Measurements from ENCODE around the gene TNFAIP2. TPM values are rescaled to one million over a fixed set of nuclear protein-coding genes. Genes with fewer than 3 reads are reported as not detected.

TNFAIP2 gene
- total and polyA plus RNA-seq, 2 experiments from 2014 or later = 9.9 to 14.1 TPM

DNA sequence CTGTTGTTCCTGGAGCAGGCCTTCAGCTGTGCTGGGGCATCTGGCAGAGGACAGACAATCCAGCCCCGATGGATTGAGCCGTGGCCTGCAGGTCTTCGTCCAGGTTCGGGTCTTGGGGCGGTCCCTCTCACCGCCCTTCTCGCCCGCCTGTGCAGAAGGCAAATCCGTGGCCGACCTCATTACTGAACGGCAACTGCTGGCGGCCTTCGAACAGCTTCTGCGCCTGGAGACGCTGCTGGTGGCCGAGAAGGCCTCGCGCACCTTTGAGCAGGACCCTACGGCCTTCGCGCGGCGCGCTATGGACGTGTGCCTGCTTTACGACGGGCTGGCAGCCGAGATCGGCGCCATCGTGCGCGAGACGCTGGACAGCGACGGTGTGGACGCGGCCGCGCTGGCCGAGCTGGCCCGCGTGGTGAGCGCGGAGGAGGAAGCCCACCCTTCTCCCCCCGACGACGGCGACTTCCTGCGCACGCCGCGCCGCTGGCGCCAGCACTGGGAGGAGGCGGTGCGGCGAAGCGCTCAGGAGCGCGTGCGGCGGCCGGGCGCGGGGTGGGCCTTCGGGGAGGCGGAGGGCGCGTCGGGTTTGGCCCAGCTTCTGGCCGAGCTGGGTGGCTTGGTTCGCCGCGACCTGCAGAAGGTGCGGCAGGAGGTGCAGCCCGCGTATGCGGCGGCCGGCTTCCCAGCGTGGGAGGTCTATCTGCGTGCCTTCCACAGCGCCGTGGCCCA lies 21.1 kb upstream of the TNFAIP2 start:
- peak overlapping the region; percentile 41; the same call in 1 of the 2 replicates for H3K4me3 ChIP-seq
- 0 out of 2 replicates have a peak, but pooled peaks cover 3% of the 10 kb centered on the region for H4K20me1 ChIP-seq (replicated peaks; ENCODE audit: insufficient read depth)
- H3K36me3 Mint-ChIP-seq (ENCODE audit: low read depth) = no peaks in the 10 kb centered on the region
- H3K4me2 ChIP-seq = peak overlapping the region; percentile 67
- peaks cover 64% of the 10 kb centered on the region for H3K27me3 Mint-ChIP-seq (ENCODE audit: insufficient read depth, low read depth, poor library complexity)
- H3K9me3 Mint-ChIP-seq = no peaks in the 10 kb centered on the region; the same call in 2 of the 3 replicates
- H3K4me1 Mint-ChIP-seq = peaks cover 12% of the 10 kb centered on the region; the same call in 2 of the 3 replicates
- peak overlapping the region; percentile 27; the same call in 1 of the 3 replicates for H3K4me3 Mint-ChIP-seq
- no peaks in the 10 kb centered on the region for H3K79me2 ChIP-seq (replicated peaks; ENCODE audit: insufficient read depth)
- H3K27ac Mint-ChIP-seq = no peak overlapping the region
- ATAC-seq (peak; percentile 15), DNase-seq (ENCODE audit: low spot score) (peak; percentile 66)
- H3K4me1 ChIP-seq (ENCODE audit: insufficient read depth) = peaks cover 9% of the 10 kb centered on the region
- peak; percentile 55 for TF ChIP-seq REST (IDR thresholded peaks at IDR 0.05; ENCODE audit: unreplicated experiment)
- TF ChIP-seq NANOG (IDR thresholded peaks at IDR 0.05; ENCODE audit: borderline replicate concordance) = no peak
- no peak for TF ChIP-seq ZNF331 (CRISPR knock-in tag; IDR thresholded peaks at IDR 0.05; ENCODE audit: low read depth)
- H3K9me2 ChIP-seq (ENCODE audit: insufficient read depth) = no peaks in the 10 kb centered on the region
- H2AFZ ChIP-seq = peak overlapping the region; percentile 86; the same call in 1 of the 2 replicates
- H3K27me3 ChIP-seq (ENCODE audit: insufficient read depth) = peaks cover 51% of the 10 kb centered on the region
- H3F3A ChIP-seq (replicated peaks; ENCODE audit: low read depth) = 0 out of 2 replicates have a peak, but pooled peaks cover 5% of the 10 kb centered on the region
- no peak overlapping the region for H3K27ac ChIP-seq (ENCODE audit: low read depth)
- no peaks in the 10 kb centered on the region for H3K36me3 ChIP-seq (ENCODE audit: insufficient read depth)

- peak overlapping the region; percentile 67 for H3K4me2 ChIP-seq
Measured at GRCh38 chr14:103102689-103103260, 20.5 kb upstream of the TNFAIP2 start.

More at GRCh38 chr14:103102689-103103260, 20.5 kb upstream of the TNFAIP2 start:
- ATAC-seq (peak; percentile 7), DNase-seq (ENCODE audit: low spot score) (peak; percentile 56)
- H4K20me1 ChIP-seq (replicated peaks; ENCODE audit: insufficient read depth) = 0 out of 2 replicates have a peak, but pooled peaks cover 3% of the 10 kb centered on the region
- no peaks in the 10 kb centered on the region for H3K79me2 ChIP-seq (replicated peaks; ENCODE audit: insufficient read depth)
- no peaks in the 10 kb centered on the region for H3K36me3 ChIP-seq (ENCODE audit: insufficient read depth)
- no peaks in the 10 kb centered on the region for H3K36me3 Mint-ChIP-seq (ENCODE audit: low read depth)
- H3K4me1 ChIP-seq (ENCODE audit: insufficient read depth) = peaks cover 9% of the 10 kb centered on the region
- H2AFZ ChIP-seq = peak overlapping the region; percentile 86; the same call in 1 of the 2 replicates
- no peak overlapping the region for H3K4me3 Mint-ChIP-seq
- 0 out of 2 replicates have a peak, but pooled peaks cover 5% of the 10 kb centered on the region for H3F3A ChIP-seq (replicated peaks; ENCODE audit: low read depth)
- H3K27ac Mint-ChIP-seq = no peak overlapping the region
- H3K4me3 ChIP-seq = peak overlapping the region; percentile 41
- H3K9me3 Mint-ChIP-seq = no peaks in the 10 kb centered on the region; the same call in 2 of the 3 replicates
- H3K9me2 ChIP-seq (ENCODE audit: insufficient read depth) = no peaks in the 10 kb centered on the region
- TF ChIP-seq ZNF331 (CRISPR knock-in tag; IDR thresholded peaks at IDR 0.05; ENCODE audit: low read depth) (no peak), EZH2 (IDR thresholded peaks at IDR 0.05; ENCODE audit: low read depth, unreplicated experiment) (peak; percentile 50)
- peaks cover 51% of the 10 kb centered on the region for H3K27me3 ChIP-seq (ENCODE audit: insufficient read depth)
- peaks cover 9% of the 10 kb centered on the region; the same call in 2 of the 3 replicates for H3K4me1 Mint-ChIP-seq
- H3K27ac ChIP-seq (ENCODE audit: low read depth) = no peak overlapping the region
- H3K27me3 Mint-ChIP-seq (ENCODE audit: insufficient read depth, low read depth, poor library complexity) = peaks cover 59% of the 10 kb centered on the region

Measured in GM23338 (cell line).